Measurements from ENCODE around the gene SNCAIP. TPM values are rescaled to one million over a fixed set of nuclear protein-coding genes. Genes with fewer than 3 reads are reported as not detected.

SNCAIP gene
- total RNA-seq, 1 donor from 2014 or later, result 11.6 TPM

DNA sequence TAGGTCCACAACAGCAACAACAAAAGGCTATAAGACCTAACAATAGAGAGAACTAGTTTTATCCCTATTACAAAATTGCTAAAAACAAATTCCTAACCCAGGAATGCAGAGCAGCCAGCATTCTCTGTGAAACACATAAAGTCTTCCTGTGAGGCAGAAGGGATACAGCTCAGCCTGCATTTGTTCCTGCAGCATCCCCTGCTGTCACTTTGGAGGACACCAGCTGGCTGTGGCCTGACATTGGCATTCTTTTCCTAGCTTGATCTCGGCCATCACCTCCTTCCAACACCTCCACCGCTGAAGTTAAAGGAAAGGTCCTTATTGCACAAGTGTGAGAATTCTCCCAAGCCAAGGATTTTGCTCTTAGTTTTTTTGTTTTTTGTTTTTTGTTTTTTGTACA lies 186.1 kb downstream of the SNCAIP start:
- DNase-seq (ENCODE audit: low spot score), result no peak

DNA sequence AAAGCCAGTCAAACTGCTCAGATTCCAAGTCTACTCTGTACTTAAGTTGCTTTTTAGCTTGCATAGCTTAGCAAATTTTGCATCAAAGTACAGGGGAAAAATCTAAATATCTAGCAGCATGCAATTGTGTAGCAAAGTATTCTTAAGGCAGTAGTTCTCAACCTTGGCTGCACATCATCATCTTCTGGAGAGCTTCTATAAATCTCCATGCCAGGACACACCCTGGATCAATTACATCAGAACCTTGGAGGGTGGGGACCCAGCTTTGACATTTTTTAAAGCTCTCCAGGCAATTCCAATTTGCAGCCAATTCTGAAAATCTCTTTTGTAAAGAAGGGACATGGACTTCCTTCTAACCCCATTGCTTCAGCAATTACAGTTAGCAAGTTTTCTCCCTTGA lies 187.5 kb downstream of the SNCAIP start:
- DNase-seq (ENCODE audit: low spot score), result peak; percentile 65

DNA sequence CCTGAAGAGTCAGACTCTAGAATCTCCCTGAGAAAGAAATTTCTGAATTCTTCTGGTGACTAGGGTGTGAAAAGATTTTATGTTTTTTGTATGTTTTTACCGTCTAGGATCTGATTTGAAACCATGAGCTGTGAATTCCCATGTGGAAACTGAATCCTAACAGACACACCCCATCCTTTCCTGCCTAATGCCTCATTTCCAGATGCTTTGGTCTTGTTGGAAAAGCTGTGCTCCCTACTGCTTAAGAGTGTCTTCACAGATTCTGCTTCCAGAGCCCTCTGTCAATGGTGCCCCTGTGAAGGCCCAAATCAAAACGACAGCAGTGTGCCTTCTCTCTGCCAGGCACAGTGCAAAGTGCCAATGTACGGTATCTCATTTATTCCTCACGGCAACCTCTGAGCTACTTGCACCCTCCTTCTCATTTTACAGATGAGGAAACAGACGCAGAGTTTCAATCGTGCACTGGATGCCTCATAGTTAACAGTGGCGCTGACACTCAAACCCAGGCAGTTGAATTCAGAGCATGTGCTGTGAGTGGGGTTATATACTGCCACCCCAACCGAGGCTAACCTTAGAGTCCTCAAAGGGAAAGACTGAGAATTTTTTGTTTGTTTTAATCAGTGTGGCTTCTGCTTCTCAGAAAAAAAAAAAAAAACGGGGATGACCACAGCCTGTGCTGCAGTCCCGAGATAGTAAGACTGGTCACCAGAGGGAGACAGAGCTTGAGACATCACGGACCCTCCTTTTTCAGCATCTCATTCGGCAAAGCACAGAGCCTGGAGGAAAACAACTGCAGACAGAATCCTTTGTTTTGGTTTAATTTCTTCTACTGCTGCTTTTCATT lies 188.4 kb downstream of the SNCAIP start:
- peak; percentile 88 for DNase-seq (ENCODE audit: low spot score)

DNA sequence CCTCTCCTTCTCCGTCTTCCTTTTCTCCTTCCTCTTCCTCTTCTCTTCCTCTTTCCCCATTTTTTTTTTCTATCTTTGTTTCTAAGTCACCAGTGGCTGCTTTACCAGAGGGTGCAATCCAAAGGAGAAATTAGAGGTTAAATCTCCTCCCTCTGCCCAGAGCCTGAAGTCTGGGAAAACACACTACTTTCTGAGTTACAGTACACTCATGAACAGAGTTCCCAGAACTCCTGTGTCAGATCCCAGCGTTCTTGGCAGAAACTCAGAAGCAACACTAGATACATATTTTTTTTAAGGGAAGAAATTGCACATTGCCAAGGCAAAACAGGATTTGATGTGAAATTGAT lies 189.0 kb downstream of the SNCAIP start:
- DNase-seq (ENCODE audit: low spot score), result peak; percentile 82

DNA sequence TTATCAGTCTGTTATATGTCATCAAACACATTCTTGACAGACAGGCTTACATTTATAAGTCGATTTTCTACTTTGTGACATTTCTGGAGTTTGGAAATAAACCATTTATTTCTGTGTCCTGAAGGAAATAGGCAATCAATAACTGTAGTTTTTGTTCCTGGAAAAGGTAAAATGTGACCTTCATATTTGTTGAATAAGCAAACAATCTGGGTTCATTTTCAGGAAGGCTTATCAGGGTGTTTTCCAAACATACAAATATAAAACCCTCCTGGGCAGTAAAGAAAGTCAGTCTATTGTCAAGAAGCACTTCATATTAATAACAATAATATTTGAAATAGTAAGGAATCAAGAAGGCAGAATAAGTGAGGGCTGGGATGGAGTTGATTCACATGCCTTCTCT lies 195.0 kb downstream of the SNCAIP start:
- no peak for DNase-seq (ENCODE audit: low spot score)

DNA sequence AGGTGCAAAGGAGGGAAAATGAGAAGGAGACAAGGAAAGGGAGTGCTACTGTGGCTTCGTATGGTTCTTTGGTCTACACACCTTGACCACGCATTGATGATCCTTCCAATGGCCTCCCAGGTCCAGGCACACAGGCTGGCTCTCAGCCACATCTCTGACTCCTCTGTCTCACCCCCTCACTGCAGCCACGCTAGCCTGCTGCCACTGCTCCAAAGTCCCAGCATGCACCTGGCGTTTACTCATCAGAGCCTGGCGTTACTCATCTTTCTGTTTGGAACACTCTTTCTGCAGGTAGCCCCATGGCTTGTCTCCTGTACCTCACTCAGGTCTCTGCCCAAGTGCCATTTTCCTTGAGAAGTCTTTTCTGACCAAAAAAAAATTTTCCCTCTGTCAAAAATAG lies 195.5 kb downstream of the SNCAIP start:
- no peak for DNase-seq (ENCODE audit: low spot score)

- DNase-seq (ENCODE audit: low spot score), result no peak
Measured at GRCh38 chr5:122508623-122509022, 196.6 kb downstream of the SNCAIP start.

Other genes starting within 250 kb of the SNCAIP start
- gene LOX, start 234.0 kb upstream of the SNCAIP start, total RNA-seq (ENCODE audit: insufficient read depth, low replicate concordance), result 303 TPM
- 2.6 TPM for gene ZNF474, start 182.7 kb upstream of the SNCAIP start, total RNA-seq (ENCODE audit: insufficient read depth, low replicate concordance)